ENCODE measurements around the gene HOMER1.

- TF ChIP-seq EP300 (IDR thresholded peaks at IDR 0.05; ENCODE audit: low read length) (no peak), TAF15 (IDR thresholded peaks at IDR 0.05; ENCODE audit: low read depth, low read length) (no peak), EZH2 (IDR thresholded peaks at IDR 0.05; ENCODE audit: borderline replicate concordance, low read depth, low read length) (no peak), RB1 (IDR thresholded peaks at IDR 0.05; ENCODE audit: low read depth) (no peak)
Observed at GRCh38 chr5:79378510-79379186, 135.3 kb downstream of the HOMER1 start.
